Left renal cortex interstitium (tissue), 4 donors: ENCODE data around the gene SLC17A2. TPM values are rescaled to one million over a fixed set of nuclear protein-coding genes. Genes with fewer than 3 reads are reported as not detected.
A peak's percentile ranks its signal among the peaks of the same experiment; 100 is the strongest.

Experiments
- DNase-seq, 4 donors: peaks; one replicate each; pipeline ENCODE4 v3.0.0-alpha.2; 2013; ENCODE audit warnings: low read depth in 4 of 4, low spot score in 2 of 4, missing footprints in 1 of 4
- polyA plus RNA-seq, 4 donors: library from polyadenylated mRNA; unstranded; fragments of 120-200 nt; gene quantifications; one replicate each; pipeline ENCODE4 v1.2.1, GENCODE V29; 2013; ENCODE audit not compliant: insufficient read length in 4 of 4

The SLC17A2 gene
- polyA plus RNA-seq, 4 donors, result 0.38 to 1.2 (median 0.64) TPM

DNA sequence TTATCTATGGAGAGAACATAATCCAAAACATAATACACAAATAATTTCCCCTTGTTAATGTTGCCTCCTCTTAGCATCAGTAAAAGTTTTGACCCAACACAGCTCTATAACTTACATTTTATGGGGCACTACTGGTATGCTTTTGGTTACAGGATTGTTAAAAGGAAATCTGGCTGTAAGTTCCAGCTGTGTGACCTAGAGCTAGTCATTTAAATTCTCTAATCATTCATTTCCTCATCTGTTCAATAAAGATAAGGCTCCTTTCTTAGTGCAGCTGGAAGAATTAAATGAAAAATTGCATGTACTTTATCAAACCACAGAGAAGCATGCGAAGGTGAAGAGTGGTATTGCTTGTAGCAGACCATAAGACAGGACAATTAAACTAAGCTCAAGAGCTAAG is 4.6 kb downstream of the SLC17A2 start:
- DNase-seq, result no peak

DNA sequence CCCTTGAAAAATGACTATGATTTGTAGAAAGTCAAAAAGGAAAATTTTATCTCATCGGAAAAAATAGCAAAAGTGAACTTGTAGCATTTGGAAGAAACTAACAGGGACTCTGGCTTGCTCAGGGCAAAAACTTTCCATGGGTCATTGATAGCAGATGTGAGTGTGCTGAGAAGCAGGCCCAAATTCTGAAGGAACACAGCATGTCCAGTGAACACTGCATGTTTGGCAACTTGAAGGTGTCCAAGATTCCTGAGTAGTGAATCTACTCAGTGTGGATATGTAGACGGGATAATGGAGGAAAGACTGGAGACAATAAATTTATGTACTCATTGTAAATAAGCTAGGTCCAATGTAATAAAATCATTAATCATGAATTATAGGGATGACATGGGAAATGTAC is 8.2 kb downstream of the SLC17A2 start:
- no peak for DNase-seq

GRCh38 chr6:25921525-25922203 is 8.8 kb downstream of the SLC17A2 start:
- no peak for DNase-seq

DNA sequence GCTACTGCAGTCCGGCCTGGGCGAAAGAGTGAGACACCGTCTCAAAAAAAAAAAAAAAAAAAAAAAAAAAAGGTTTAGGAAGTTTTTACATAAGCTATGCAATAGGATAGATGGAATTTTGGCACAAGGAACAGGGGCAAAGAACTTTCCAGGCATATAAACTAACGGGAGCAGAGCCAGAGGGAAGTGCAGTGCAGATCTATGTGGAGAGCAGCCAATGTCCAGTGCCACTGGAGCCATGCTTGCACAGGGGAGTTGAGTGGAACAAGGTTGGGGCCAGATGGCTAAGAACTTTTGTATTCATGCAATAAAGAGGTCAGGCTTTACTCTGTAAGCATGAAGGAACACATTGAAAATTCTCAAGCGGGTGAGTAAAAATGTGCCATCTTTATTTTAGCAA is 10.8 kb downstream of the SLC17A2 start:
- no peak for DNase-seq

- no peak for DNase-seq
These were observed 12.3 kb downstream of the SLC17A2 start for GRCh38 chr6:25918083-25918683.

- DNase-seq, result no peak
These were observed 13.6 kb downstream of the SLC17A2 start for GRCh38 chr6:25916789-25917490.

DNA sequence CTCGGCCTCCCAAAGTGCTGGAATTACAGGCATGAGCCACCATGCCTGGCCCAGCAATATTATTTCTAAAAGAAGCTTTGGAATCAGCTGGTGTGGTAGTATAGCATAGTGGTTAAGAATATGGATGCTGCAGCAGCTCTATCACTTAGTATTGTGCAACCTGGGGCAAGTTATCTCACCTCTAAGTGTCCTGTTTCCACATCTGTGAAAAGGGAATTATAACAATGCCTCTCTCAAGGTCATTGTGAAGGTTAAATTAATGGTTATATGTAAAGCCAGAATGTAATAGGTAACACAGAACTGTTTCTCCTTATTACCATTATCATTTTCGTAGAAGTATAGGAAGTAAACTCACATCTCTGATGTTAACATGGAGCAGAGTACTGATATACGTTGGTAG is 14.2 kb downstream of the SLC17A2 start:
- DNase-seq, result no peak

DNA sequence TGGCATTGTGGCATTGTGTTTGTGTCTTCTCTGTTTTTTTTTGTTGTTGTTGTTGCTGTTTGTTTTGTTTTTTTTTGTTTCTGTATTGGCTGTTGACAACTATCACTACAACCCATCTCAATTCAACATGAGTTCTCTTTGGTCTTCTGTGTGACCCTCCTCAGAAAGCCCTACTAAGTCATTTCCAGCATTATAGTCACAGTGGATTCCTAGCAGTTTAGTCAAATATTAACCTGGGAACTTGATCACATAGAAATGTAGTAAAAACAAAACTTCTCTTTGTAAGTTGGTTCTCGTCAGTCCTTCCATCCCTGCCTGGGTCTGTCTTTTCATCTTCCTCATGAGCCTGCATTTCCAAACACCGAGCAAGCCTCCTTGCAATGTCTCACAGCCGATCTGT is 16.8 kb downstream of the SLC17A2 start:
- no peak for DNase-seq

- no peak for DNase-seq
These were observed 19.1 kb downstream of the SLC17A2 start for GRCh38 chr6:25911351-25911750.

- DNase-seq, result no peak
These were observed 22.9 kb downstream of the SLC17A2 start for GRCh38 chr6:25907475-25908014.

DNA sequence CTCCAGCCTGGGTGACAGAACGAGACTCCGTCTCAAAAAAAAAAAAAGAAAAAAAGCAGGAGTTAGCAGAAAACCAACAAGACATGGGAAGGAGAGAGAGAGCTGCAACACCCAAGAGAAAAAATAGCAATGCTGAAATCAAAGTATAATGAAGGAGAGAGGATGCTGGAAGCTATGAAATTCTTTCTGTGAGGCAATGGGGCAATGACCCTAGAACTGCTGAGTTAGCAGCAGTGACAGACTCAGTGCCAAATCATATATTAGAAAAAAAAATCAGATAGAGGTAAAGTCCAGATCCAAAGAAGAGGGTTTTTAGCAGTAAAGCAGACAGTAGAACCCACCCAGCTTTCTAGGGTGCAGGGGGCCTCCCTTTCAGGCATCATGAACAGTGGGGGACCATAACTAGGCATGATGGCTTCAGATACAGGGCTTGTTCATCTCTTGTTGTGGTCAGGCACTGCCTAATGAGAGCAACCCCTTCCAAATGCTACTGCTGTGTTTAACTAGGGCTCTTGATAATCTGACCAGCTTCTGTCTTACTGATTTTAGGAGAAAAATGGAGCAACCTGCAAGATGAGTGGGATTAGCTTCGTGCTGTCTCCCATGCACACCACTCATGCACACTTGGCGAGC is 26.9 kb downstream of the SLC17A2 start:
- no peak for DNase-seq

GRCh38 chr6:25902071-25902470 is 28.4 kb downstream of the SLC17A2 start:
- no peak for DNase-seq

- DNase-seq, result no peak
These were observed 29.6 kb downstream of the SLC17A2 start for GRCh38 chr6:25900843-25901242.

- no peak for DNase-seq
These were observed 30.7 kb downstream of the SLC17A2 start for GRCh38 chr6:25899580-25900408.

GRCh38 chr6:25899123-25899522 is 31.4 kb downstream of the SLC17A2 start:
- DNase-seq, result peak in 2 of 4 donors; percentile 11 to 38

- no peak for DNase-seq
These were observed 32.1 kb downstream of the SLC17A2 start for GRCh38 chr6:25898289-25898977.

GRCh38 chr6:25896252-25896651 is 34.2 kb downstream of the SLC17A2 start:
- no peak for DNase-seq

- no peak for DNase-seq
These were observed 34.7 kb downstream of the SLC17A2 start for GRCh38 chr6:25895771-25896170.

DNA sequence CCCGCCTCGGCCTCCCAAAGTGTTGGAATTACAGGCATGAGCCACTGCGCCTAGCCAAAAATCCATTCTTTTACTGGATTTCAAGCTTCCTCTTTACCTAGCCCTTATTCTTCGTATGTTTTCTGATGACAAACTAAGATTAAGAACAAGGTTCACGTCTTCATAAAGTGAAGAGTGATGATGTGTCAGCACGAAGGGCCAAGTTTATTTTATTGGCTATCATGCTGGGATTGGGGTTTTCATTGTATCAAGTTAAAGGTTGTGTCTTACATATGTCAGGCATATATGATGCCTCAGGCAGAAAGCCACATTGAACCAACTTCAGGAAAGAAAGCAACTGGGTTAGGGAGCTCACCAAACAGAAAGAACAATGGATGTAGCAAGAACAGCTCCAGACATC is 36.7 kb downstream of the SLC17A2 start:
- no peak for DNase-seq

DNA sequence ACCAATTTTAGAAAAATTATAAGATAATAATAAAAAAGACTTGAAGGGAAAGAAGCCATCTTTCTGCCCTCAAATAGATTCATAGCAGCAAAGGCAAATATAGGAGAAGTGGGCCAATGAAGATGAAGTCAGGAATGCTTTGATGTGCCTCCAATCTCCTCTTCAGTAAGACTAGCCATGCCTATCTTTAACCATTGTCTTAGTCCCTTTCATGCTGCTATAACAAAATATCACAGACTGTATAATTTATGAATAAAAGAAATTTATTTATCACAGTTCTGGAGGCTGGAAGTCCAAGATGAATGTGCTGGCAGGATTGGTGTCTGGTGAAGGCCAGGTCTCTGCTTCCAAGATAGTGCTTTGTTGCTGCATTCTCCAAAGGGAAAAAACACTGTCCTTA is 37.6 kb downstream of the SLC17A2 start:
- no peak for DNase-seq
